GM23338 (cell line): Measurements from ENCODE around the gene FAM120A.

ENCODE experiments used
- CREB1 ChIP-seq: fragments of 250-450 bp; sonication (Bioruptor Pico); IDR thresholded peaks from 2 replicates; pipeline ENCODE4 v1.5.0; 2020; ENCODE audit warnings: low read depth, mild to moderate bottlenecking, moderate library complexity
- CTCF ChIP-seq, 2 experiments: fragments of 200-600 bp in 1 of 2; sonication (generic) in 1 of 2; conservative IDR thresholded peaks; 2 replicates each; pipeline versions ENCODE4 v1.5.1 to v1.6.1; 2016 to 2017; ENCODE audit warnings: antibody characterized with exemption in 2 of 2, low read depth in 2 of 2, mild to moderate bottlenecking in 2 of 2, moderate library complexity in 1 of 2
- ETS1 ChIP-seq: IDR thresholded peaks from 2 replicates; pipeline ENCODE4 v1.6.1; 2016; ENCODE audit warnings: antibody characterized with exemption
- EZH2 ChIP-seq: fragments of 200-600 bp; sonication (generic); IDR thresholded peaks from one replicate; pipeline ENCODE4 v1.8.0; 2017; ENCODE audit warnings: antibody characterized with exemption, mild to moderate bottlenecking, low read depth; ENCODE audit not compliant: unreplicated experiment
- EZH2phosphoT487 ChIP-seq: fragments of 200-600 bp; sonication (generic); IDR thresholded peaks from one replicate; pipeline ENCODE4 v1.8.1; 2018; ENCODE audit warnings: antibody characterized with exemption; ENCODE audit not compliant: unreplicated experiment
- JUNB ChIP-seq: IDR thresholded peaks from one replicate; pipeline ENCODE4 v1.6.1; 2016; ENCODE audit warnings: antibody characterized with exemption; ENCODE audit not compliant: unreplicated experiment
- NANOG ChIP-seq: IDR thresholded peaks from 2 replicates; pipeline ENCODE4 v1.6.1; 2016; ENCODE audit warnings: antibody characterized with exemption, borderline replicate concordance
- POLR2AphosphoS5 ChIP-seq: IDR thresholded peaks from 2 replicates; pipeline ENCODE4 v1.6.1; 2016; ENCODE audit warnings: antibody characterized with exemption, low read depth
- REST ChIP-seq: IDR thresholded peaks from one replicate; pipeline ENCODE4 v1.6.1; 2018; ENCODE audit warnings: antibody characterized with exemption; ENCODE audit not compliant: unreplicated experiment
- STAT1 ChIP-seq: IDR thresholded peaks from one replicate; pipeline ENCODE4 v1.6.1; 2016; ENCODE audit warnings: antibody characterized with exemption; ENCODE audit not compliant: unreplicated experiment
- ZNF114 ChIP-seq: fragments of 250-450 bp; sonication (Bioruptor Pico); IDR thresholded peaks from 2 replicates; pipeline ENCODE4 v1.5.0; 2020; ENCODE audit warnings: mild to moderate bottlenecking, moderate library complexity
- ZNF462 ChIP-seq: fragments of 250-450 bp; sonication (Bioruptor Pico); IDR thresholded peaks from 2 replicates; pipeline ENCODE4 v1.5.0; 2020; ENCODE audit warnings: mild to moderate bottlenecking, moderate library complexity

- peak; percentile 32 to 41; a peak in 3 of 4 replicates for TF ChIP-seq CTCF (conservative IDR thresholded peaks at IDR 0.05; ENCODE audit: low read depth in 2 of 2)
- TF ChIP-seq ZNF114 (CRISPR knock-in tag) = no peak
- no peak for TF ChIP-seq POLR2AphosphoS5
- TF ChIP-seq REST = no peak
- TF ChIP-seq NANOG = no peak
- TF ChIP-seq ETS1 = no peak
- TF ChIP-seq EZH2 = no peak
- no peak for TF ChIP-seq CREB1
- TF ChIP-seq EZH2phosphoT487 = no peak
- TF ChIP-seq ZNF462 = no peak
- no peak for TF ChIP-seq STAT1
- no peak for TF ChIP-seq JUNB
These were observed 29.3 kb downstream of the FAM120A start for GRCh38 chr9:93480728-93481324.
